ENCODE results near the gene ARMC2. TPM values are rescaled to one million over a fixed set of nuclear protein-coding genes. Genes with fewer than 3 reads are reported as not detected.
A peak's percentile ranks its signal among the peaks of the same experiment; 100 is the strongest.

The ARMC2 gene
- total RNA-seq, 1 donor = 0.86 TPM

DNA sequence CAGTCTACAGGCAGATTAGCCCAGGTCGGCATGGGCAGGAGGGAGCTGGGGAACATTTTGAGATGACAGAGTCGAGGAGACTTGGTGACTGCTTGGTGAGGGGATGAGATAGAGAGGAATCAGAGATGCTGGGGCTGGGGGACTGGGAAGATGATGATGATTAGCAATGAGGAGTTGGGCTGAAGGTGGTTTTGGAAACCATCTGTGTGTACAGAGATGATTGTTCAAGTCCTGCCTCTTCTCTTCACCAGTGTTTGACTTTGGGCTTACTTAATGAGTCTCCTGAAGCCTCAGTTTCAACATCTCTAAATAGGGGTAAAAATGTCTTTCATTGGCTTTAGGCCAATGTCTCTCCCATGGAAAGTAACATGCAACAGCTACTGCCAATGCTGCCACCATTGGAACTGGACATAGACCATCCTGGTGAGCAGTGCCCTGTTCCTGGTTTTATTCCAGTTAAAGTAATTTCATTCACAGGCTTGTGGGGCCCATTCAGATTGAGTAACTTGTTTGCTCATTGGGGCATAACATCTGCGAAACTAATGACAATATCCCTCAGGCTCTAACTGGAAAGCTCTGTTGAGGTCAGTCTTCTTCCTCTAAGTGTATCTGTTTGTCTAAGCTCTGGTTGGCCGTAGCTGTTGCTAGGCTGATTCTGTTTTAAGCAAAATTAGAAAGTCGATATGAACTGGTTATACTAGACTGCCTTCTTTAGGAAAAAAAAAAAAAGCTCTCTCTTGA lies 99.1 kb downstream of the ARMC2 start:
- TF ChIP-seq, protein P1, sequence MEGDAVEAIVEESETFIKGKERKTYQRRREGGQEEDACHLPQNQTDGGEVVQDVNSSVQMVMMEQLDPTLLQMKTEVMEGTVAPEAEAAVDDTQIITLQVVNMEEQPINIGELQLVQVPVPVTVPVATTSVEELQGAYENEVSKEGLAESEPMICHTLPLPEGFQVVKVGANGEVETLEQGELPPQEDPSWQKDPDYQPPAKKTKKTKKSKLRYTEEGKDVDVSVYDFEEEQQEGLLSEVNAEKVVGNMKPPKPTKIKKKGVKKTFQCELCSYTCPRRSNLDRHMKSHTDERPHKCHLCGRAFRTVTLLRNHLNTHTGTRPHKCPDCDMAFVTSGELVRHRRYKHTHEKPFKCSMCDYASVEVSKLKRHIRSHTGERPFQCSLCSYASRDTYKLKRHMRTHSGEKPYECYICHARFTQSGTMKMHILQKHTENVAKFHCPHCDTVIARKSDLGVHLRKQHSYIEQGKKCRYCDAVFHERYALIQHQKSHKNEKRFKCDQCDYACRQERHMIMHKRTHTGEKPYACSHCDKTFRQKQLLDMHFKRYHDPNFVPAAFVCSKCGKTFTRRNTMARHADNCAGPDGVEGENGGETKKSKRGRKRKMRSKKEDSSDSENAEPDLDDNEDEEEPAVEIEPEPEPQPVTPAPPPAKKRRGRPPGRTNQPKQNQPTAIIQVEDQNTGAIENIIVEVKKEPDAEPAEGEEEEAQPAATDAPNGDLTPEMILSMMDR (IDR thresholded peaks at IDR 0.05; ENCODE audit: insufficient read depth, low read depth, low read length) = no peak
- H3K4me3 ChIP-seq (ENCODE audit: low read depth, low read length) = no peak overlapping the region
- DNase-seq (ENCODE audit: low read depth) = peak; percentile 96

DNA sequence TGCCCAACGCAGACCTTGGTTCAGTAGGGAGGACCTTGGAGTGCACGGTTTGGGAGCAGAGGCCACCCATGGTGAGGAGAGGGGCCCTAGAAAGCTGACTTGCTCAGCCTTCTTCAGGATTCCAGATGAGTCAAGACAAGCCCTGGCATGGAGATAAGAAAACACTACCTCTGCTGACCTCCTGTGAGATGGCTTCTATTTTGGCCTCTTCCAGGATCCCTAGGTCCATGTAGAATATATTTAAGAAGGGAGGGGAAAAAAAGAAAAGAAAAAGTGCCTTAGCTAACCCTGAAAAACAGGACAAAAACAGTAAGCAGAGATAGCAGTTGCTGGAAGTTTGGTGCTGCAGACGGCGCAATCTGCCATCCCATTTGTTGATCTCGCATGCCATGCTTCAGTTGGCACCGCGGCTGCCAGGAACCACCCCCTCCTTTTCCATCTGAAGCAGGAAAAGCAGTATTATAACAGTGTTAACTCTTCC lies 100.0 kb downstream of the ARMC2 start:
- no peak for DNase-seq (ENCODE audit: low read depth)
- TF ChIP-seq, protein P1 (IDR thresholded peaks at IDR 0.05; ENCODE audit: insufficient read depth, low read depth, low read length) = no peak
- H3K4me3 ChIP-seq (ENCODE audit: low read depth, low read length) = no peak overlapping the region

DNA sequence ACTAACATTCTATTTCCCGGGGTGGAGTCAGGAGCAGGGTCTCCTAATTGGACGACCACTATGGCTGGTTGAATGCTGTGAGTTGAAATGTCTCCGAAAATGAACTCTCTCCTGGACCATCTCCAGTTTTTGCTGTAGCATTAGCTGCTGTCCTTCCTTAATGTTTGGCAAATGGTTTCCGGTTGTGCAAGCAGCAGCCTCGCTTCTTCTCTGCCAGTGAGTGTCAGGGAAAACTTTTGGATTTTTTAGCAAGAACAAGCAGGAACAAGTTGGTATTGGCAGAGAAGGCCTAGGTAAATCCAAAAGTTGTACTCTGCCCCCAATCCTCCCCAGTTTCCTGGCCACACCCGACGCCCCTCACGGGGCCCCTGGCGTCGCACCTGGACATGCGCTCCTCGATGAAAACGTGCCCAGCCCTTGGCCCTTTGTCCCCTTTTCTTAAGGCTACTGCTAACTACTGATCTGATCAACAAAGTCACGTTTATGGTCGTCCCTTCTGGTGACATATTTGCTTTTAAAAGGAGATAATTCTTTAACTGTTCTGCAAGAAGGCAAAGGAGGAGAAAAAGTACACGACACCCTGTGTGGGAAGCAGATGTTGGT lies 103.2 kb downstream of the ARMC2 start:
- peak; percentile 66 for DNase-seq (ENCODE audit: low read depth)
- TF ChIP-seq, protein P1 (IDR thresholded peaks at IDR 0.05; ENCODE audit: insufficient read depth, low read depth, low read length) = no peak
- H3K4me3 ChIP-seq (ENCODE audit: low read depth, low read length) = no peak overlapping the region

DNA sequence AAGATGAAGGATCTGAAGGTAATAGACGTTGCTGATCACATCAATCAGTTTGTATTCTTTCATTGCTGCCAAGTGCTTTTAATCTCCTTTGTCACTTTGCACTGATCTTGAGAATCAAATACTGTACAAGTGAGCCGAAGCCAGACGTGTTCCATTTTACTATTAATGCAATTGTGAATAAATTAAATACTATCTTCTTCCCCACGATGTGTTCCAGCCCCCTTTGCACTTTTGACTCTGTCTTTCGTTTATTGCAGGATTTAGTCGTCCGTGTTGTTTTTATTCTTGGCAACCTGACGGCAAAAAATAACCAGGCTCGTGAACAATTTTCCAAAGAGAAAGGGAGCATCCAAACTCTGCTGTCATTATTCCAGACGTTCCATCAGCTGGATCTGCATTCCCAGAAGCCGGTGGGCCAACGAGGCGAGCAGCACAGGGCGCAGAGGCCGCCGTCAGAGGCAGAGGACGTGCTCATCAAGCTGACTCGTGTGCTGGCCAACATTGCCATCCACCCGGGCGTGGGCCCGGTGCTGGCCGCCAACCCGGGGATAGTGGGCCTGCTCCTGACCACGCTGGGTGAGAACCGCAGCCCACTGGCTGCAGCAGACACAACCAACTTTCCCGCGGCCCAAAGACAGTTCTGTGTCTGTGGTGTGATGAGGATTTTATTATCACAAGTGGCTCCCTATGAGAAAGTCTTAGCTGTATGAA lies 104.7 kb downstream of the ARMC2 start:
- DNase-seq (ENCODE audit: low read depth) = no peak
- TF ChIP-seq, protein P1 (IDR thresholded peaks at IDR 0.05; ENCODE audit: insufficient read depth, low read depth, low read length) = no peak
- no peak overlapping the region for H3K4me3 ChIP-seq (ENCODE audit: low read depth, low read length)

GRCh38 chr6:108953681-108954080 lies 105.5 kb downstream of the ARMC2 start:
- TF ChIP-seq, protein P1 (IDR thresholded peaks at IDR 0.05; ENCODE audit: insufficient read depth, low read depth, low read length) = no peak
- DNase-seq (ENCODE audit: low read depth) = no peak

GRCh38 chr6:108955329-108955949 lies 107.2 kb downstream of the ARMC2 start:
- DNase-seq (ENCODE audit: low read depth) = no peak
- TF ChIP-seq, protein P1 (IDR thresholded peaks at IDR 0.05; ENCODE audit: insufficient read depth, low read depth, low read length) = no peak
- no peak overlapping the region for H3K4me3 ChIP-seq (ENCODE audit: low read depth, low read length)

More at GRCh38 chr6:108953681-108954080, 105.5 kb downstream of the ARMC2 start:
- H3K4me3 ChIP-seq (ENCODE audit: low read depth, low read length) = no peak overlapping the region
